Measurements from ENCODE around the gene GIMAP5.
"Not testable (repeated sequence)": the region's sequence is repeated elsewhere in the genome, so short reads cannot be mapped to it uniquely, and the experiment has no call there.

The GIMAP5 gene

GRCh38 chr7:150774131-150774530 lies 36.9 kb downstream of the GIMAP5 start:
- DNase-seq (ENCODE audit: low read depth), result not testable (repeated sequence)

- no peak for DNase-seq (ENCODE audit: low read depth)
These were observed 41.0 kb downstream of the GIMAP5 start for GRCh38 chr7:150778014-150778737.

GRCh38 chr7:150778738-150779301 lies 41.6 kb downstream of the GIMAP5 start:
- no peak for DNase-seq (ENCODE audit: low read depth)

GRCh38 chr7:150780292-150780691 lies 43.1 kb downstream of the GIMAP5 start:
- no peak for DNase-seq (ENCODE audit: low read depth)

GRCh38 chr7:150781103-150781502 lies 43.9 kb downstream of the GIMAP5 start:
- no peak for DNase-seq (ENCODE audit: low read depth)

- no peak for DNase-seq (ENCODE audit: low read depth)
These were observed 44.7 kb downstream of the GIMAP5 start for GRCh38 chr7:150781961-150782360.

GRCh38 chr7:150784120-150784736 lies 47.0 kb downstream of the GIMAP5 start:
- DNase-seq (ENCODE audit: low read depth), result no peak

GRCh38 chr7:150784954-150785353 lies 47.7 kb downstream of the GIMAP5 start:
- no peak for DNase-seq (ENCODE audit: low read depth)

GRCh38 chr7:150787321-150788281 lies 50.4 kb downstream of the GIMAP5 start:
- peak; percentile 71 for DNase-seq (ENCODE audit: low read depth)

- DNase-seq (ENCODE audit: low read depth), result no peak
These were observed 51.5 kb downstream of the GIMAP5 start for GRCh38 chr7:150788474-150789269.

- no peak for DNase-seq (ENCODE audit: low read depth)
These were observed 53.3 kb downstream of the GIMAP5 start for GRCh38 chr7:150790416-150791075.

- no peak for DNase-seq (ENCODE audit: low read depth)
These were observed 54.1 kb downstream of the GIMAP5 start for GRCh38 chr7:150791304-150791703.

- DNase-seq (ENCODE audit: low read depth), result no peak
These were observed 54.7 kb downstream of the GIMAP5 start for GRCh38 chr7:150791746-150792452.

Data from CMK (cell line).